GM19240 (cell line): ENCODE data around the gene VIP.
"Not testable (repeated sequence)": the region's sequence is repeated elsewhere in the genome, so short reads cannot be mapped to it uniquely, and the experiment has no call there.

ENCODE experiments used
- DNase-seq: peaks from one replicate; pipeline ENCODE4 v3.0.0; 2011; ENCODE audit warnings: low spot score; ENCODE audit not compliant: insufficient read length

Gene VIP

GRCh38 chr6:152750694-152751093 is at the start of gene VIP:
TSS of gene VIP (plus strand) at chr6:152750797. CDS start at chr6:152752178, 1,381 bp downstream.
- no peak for DNase-seq

- DNase-seq = no peak
Observed at GRCh38 chr6:152701081-152701862, 49.3 kb upstream of the VIP start.

- no peak for DNase-seq
Observed at GRCh38 chr6:152701863-152702401, 48.7 kb upstream of the VIP start.

- not testable (repeated sequence) for DNase-seq
Observed at GRCh38 chr6:152703750-152704149, 46.8 kb upstream of the VIP start.

GRCh38 chr6:152705327-152705726 is 45.3 kb upstream of the VIP start:
- no peak for DNase-seq

- no peak for DNase-seq
Observed at GRCh38 chr6:152716322-152716721, 34.3 kb upstream of the VIP start.

- DNase-seq = no peak
Observed at GRCh38 chr6:152720974-152721373, 29.6 kb upstream of the VIP start.

GRCh38 chr6:152721956-152722355 is 28.6 kb upstream of the VIP start:
- no peak for DNase-seq

GRCh38 chr6:152723398-152723797 is 27.2 kb upstream of the VIP start:
- DNase-seq = no peak

GRCh38 chr6:152726313-152726712 is 24.3 kb upstream of the VIP start:
- DNase-seq = no peak

- no peak for DNase-seq
Observed at GRCh38 chr6:152727507-152727906, 23.1 kb upstream of the VIP start.

GRCh38 chr6:152734630-152735029 is 16.0 kb upstream of the VIP start:
- DNase-seq = no peak

GRCh38 chr6:152736687-152737273 is 13.8 kb upstream of the VIP start:
- DNase-seq = no peak

- no peak for DNase-seq
Observed at GRCh38 chr6:152745509-152746171, 5.0 kb upstream of the VIP start.

- no peak for DNase-seq
Observed at GRCh38 chr6:152746172-152746553, 4.4 kb upstream of the VIP start.

- no peak for DNase-seq
Observed at GRCh38 chr6:152748843-152749242, 1.8 kb upstream of the VIP start.

- DNase-seq = no peak
Observed at GRCh38 chr6:152749336-152749735, 1.3 kb upstream of the VIP start.

GRCh38 chr6:152765331-152765730 is 14.7 kb downstream of the VIP start:
- no peak for DNase-seq

- no peak for DNase-seq
Observed at GRCh38 chr6:152769159-152769558, 18.6 kb downstream of the VIP start.

GRCh38 chr6:152769993-152770392 is 19.4 kb downstream of the VIP start:
- no peak for DNase-seq

- DNase-seq = no peak
Observed at GRCh38 chr6:152771061-152771687, 20.6 kb downstream of the VIP start.

GRCh38 chr6:152775428-152775827 is 24.8 kb downstream of the VIP start:
- DNase-seq = no peak
